Activated naive CD8-positive, alpha-beta T cell treated with anti-CD3 and anti-CD28 coated beads, Interleukin-2, amount 10 ng/mL, durations not matched to agents 7 days and 5 days (primary cell): Measurements from ENCODE around the gene TRPM1. TPM values are rescaled to one million over a fixed set of nuclear protein-coding genes. Genes with fewer than 3 reads are reported as not detected.
A peak's percentile ranks its signal among the peaks of the same experiment; 100 is the strongest.

Experiments used
- ATAC-seq: fragments of 150-1000 bp; cut with Tn5 transposase; one replicate; pipeline ENCODE4 v1.10.0; 2021; ENCODE audit warnings: low read depth, moderate library complexity
- POLR2A ChIA-PET: fragments of 350-600 bp; sonication (Branson Sonifier 250); formaldehyde crosslinking; loops from one replicate; lab custom pipeline; 2021; ENCODE audit warnings: antibody characterized with exemption; lab: Charles Lee
- DNase-seq: peaks from one replicate; pipeline ENCODE4 v3.0.0; 2021
- H3K27ac Mint-ChIP-seq: one replicate; pipeline ENCODE4 v1.8.0; 2022; ENCODE audit warnings: mild to moderate bottlenecking, mixed read lengths
- H3K27me3 Mint-ChIP-seq: one replicate; pipeline ENCODE4 v1.8.0; 2022; ENCODE audit warnings: mild to moderate bottlenecking, moderate library complexity, mixed read lengths
- H3K36me3 Mint-ChIP-seq: one replicate; pipeline ENCODE4 v1.8.0; 2021; ENCODE audit warnings: mild to moderate bottlenecking, mixed read lengths
- H3K4me1 Mint-ChIP-seq: one replicate; pipeline ENCODE4 v1.8.0; 2021; ENCODE audit warnings: mixed read lengths
- H3K4me3 Mint-ChIP-seq: one replicate; pipeline ENCODE4 v1.8.0; 2022; ENCODE audit warnings: mild to moderate bottlenecking, moderate library complexity, mixed read lengths
- H3K9me3 Mint-ChIP-seq: one replicate; pipeline ENCODE4 v1.8.0; 2021; ENCODE audit warnings: mixed read lengths
- total RNA-seq, 2 experiments: library from RNA; stranded (reverse); gene quantifications; one replicate each; pipeline ENCODE4 v1.2.3, GENCODE V29; 2021

The TRPM1 gene
- total RNA-seq, 2 experiments from 2014 or later = not detected

GRCh38 chr15:31067890-31068603 lies 33.5 kb downstream of the TRPM1 start:
- Mint-ChIP-seq H3K4me3 (no peak overlapping the region), H3K4me1 (no peaks in the 10 kb centered on the region), H3K9me3 (no peaks in the 10 kb centered on the region), H3K36me3 (no peaks in the 10 kb centered on the region), H3K27ac (no peak overlapping the region), H3K27me3 (peaks cover 13% of the 10 kb centered on the region)
- POLR2A ChIA-PET = no interaction called here
- ATAC-seq = no peak
- DNase-seq = no peak

GRCh38 chr15:31065824-31066223 lies 35.7 kb downstream of the TRPM1 start:
- POLR2A ChIA-PET = no interaction called here
- Mint-ChIP-seq H3K4me3 (no peak overlapping the region), H3K36me3 (no peaks in the 10 kb centered on the region), H3K27me3 (peaks cover 7% of the 10 kb centered on the region), H3K4me1 (no peaks in the 10 kb centered on the region), H3K9me3 (no peaks in the 10 kb centered on the region), H3K27ac (no peak overlapping the region)
- DNase-seq (no peak), ATAC-seq (no peak)

DNA sequence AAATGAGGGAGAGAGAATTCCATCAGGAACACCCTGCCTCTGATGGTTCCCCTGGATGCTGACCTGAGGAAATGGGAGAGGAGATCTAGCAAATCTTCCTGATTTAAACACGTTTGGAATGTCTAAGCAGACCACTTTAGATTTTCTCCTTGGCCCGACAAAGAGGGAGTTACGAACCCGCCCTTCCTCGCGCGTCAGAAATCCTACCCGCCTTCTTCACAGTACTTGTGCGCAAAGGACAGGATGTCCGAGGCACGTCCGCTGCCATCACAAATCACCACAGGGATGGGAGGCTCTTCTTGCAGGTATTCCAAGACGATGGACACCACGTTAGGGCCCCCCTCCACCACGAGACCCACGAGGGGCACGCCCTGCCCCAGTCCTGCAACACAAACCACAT lies 38.6 kb downstream of the TRPM1 start:
- H3K27ac Mint-ChIP-seq = no peak overlapping the region
- ATAC-seq (no peak), DNase-seq (no peak)
- H3K4me3 Mint-ChIP-seq = no peak overlapping the region
- H3K36me3 Mint-ChIP-seq = peaks cover 1% of the 10 kb centered on the region
- H3K4me1 Mint-ChIP-seq = no peaks in the 10 kb centered on the region
- POLR2A ChIA-PET = no interaction called here
- peaks cover under 1% of the 10 kb centered on the region for H3K9me3 Mint-ChIP-seq
- peaks cover 6% of the 10 kb centered on the region for H3K27me3 Mint-ChIP-seq

GRCh38 chr15:31062310-31062847 lies 39.1 kb downstream of the TRPM1 start:
- Mint-ChIP-seq H3K9me3 (peaks cover 2% of the 10 kb centered on the region), H3K27me3 (peaks cover 10% of the 10 kb centered on the region), H3K36me3 (peaks cover 1% of the 10 kb centered on the region), H3K4me3 (no peak overlapping the region), H3K4me1 (no peaks in the 10 kb centered on the region), H3K27ac (no peak overlapping the region)
- DNase-seq = no peak
- ATAC-seq = no peak
- POLR2A ChIA-PET = no interaction called here

DNA sequence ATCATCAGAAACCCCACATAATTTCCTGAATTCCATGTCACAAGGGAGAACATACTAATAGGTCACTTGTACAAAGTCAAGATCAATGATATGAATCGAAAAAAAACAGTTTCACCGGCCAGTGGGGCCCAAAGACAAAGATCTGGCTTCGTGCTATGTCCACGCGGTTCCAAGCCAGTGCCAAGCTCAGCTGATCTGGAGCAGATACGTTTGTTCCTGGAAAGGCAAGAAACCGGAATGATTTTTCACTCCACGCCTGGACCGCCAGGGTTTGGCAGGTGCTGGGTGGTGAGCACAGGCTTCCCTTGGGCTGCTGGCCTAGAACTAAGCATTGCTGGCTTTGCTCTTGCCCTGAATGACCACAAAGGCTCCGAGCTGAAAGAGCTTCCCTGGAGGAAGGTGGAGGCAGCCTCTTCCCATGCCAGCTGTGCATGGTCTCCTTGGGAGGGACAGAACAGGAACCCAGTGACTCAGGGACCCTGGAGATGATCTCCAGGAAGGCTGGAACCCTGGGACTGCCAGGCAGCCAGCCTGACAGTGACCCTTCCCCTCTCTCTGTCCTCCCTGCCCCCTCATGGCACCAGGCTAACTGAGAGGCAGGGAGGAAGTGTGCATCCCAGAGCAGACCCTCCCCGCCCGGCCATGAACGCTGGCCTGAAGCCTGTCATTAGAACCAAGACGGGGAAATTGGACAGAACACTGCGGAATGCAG lies 40.9 kb downstream of the TRPM1 start:
- Mint-ChIP-seq H3K4me1 (no peaks in the 10 kb centered on the region), H3K9me3 (peaks cover 2% of the 10 kb centered on the region), H3K4me3 (no peak overlapping the region), H3K36me3 (peaks cover 1% of the 10 kb centered on the region), H3K27ac (no peak overlapping the region), H3K27me3 (peaks cover 17% of the 10 kb centered on the region)
- POLR2A ChIA-PET = no interaction called here
- DNase-seq (no peak), ATAC-seq (no peak)

GRCh38 chr15:31058236-31058962 lies 43.1 kb downstream of the TRPM1 start:
- H3K27me3 Mint-ChIP-seq = peaks cover 24% of the 10 kb centered on the region
- H3K36me3 Mint-ChIP-seq = peaks cover 1% of the 10 kb centered on the region
- DNase-seq (no peak), ATAC-seq (no peak)
- H3K9me3 Mint-ChIP-seq = peaks cover 2% of the 10 kb centered on the region
- no peaks in the 10 kb centered on the region for H3K4me1 Mint-ChIP-seq
- no peak overlapping the region for H3K27ac Mint-ChIP-seq
- no peak overlapping the region for H3K4me3 Mint-ChIP-seq
- POLR2A ChIA-PET = no interaction called here

DNA sequence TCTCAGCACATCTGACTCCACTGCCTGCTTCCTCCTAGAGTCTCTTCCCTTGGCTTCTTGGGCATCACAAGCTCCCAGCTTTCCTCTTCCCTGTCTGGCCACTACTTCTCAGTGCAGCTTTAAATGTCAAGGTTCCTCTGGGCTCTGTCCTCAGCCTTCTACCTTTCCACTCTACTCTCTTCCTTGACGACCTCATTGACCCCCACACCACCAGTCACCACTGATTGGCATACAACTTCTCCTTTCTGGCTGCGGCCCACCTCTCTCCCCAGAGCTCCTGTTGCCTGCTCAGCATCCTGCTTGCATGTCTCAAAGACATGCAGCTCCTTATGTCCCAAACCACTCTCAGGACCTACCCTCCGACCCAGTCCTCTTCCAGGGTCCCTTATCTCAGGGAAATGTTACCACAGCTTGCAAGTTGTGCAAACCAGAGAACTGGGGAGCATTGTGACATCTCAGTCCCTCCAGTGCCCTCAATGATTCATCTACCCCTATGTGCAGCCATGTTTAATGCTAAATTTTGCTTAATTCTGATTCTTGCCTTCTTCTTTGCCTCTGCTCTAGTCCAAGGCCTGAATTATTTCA lies 49.9 kb downstream of the TRPM1 start:
- peaks cover 14% of the 10 kb centered on the region for H3K27me3 Mint-ChIP-seq
- POLR2A ChIA-PET = no interaction called here
- peaks cover 7% of the 10 kb centered on the region for H3K4me1 Mint-ChIP-seq
- ATAC-seq = no peak
- H3K36me3 Mint-ChIP-seq = peaks cover 5% of the 10 kb centered on the region
- H3K9me3 Mint-ChIP-seq = peaks cover 6% of the 10 kb centered on the region
- H3K27ac Mint-ChIP-seq = peak overlapping the region; percentile 26
- no peak for DNase-seq
- no peak overlapping the region for H3K4me3 Mint-ChIP-seq

DNA sequence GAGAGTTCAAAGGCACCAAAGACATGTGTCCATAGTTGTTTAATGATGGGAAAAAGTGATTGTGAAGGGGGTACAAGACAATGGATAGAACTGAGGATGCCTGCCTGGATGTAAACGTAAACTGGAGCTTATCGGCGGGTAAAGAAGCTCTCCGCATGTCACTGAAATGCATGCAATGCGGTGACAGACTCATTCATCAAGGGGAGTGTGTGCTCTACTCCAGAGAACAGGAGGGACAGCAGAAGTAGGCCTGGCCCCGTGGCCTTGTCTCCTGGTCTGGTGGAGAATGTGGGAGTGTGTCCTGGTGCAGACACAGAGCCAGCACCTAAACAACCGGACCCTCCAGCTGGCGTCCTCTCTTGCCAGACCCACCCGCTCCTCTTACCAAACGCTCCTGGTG lies 50.6 kb downstream of the TRPM1 start:
- POLR2A ChIA-PET = no interaction called here
- Mint-ChIP-seq H3K4me3 (no peak overlapping the region), H3K4me1 (peaks cover 7% of the 10 kb centered on the region), H3K27ac (peak overlapping the region; percentile 75), H3K36me3 (peaks cover 5% of the 10 kb centered on the region), H3K27me3 (peaks cover 18% of the 10 kb centered on the region), H3K9me3 (peaks cover 6% of the 10 kb centered on the region)
- no peak for ATAC-seq
- DNase-seq = no peak

DNA sequence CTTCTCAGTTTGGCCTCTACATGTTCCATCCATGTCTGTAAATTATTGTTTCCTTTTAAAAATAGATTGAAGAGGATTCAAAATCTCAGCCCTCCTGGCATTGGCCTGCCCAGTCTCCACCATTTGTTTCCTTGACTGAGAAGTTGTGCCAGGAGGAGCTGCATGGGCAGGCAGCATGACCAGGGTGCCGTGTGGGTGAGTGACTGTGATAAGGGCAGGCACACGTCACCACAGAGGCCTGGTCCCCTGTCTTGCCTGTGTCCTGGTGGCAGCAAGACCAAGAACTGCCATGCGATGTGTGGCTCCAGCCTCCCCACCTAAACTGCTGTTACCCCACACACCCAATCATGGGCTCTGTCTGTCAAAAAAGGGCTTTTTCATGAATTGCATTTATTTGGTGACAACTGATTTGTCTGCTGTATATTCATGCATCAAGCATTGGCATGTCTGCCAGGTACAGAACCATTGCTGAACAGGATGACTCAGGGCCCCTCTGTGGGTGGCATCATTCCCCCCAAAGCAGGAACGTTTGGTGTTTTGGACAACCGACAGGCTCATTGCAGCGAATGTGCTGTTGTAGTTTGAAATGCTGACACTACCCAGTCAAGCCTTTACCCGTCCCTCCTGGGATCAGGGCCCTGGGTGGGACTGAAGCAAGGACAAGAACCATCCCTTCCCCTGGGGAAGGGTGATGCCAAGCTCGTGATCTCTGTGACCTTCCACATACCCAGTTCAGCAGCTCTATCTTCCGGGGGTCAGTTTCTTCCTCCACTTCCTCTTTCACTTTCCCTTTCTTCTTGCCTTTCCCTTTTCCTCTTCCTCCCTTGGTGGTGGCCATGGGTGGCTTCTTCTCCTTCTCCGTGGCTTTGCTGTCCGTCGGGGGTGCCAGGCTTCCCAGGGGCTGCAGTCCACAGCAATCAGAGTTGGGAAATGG lies 51.6 kb downstream of the TRPM1 start:
- H3K36me3 Mint-ChIP-seq = peaks cover 5% of the 10 kb centered on the region
- H3K9me3 Mint-ChIP-seq = peaks cover 6% of the 10 kb centered on the region
- POLR2A ChIA-PET = no interaction called here
- peak overlapping the region; percentile 18 for H3K4me3 Mint-ChIP-seq
- peaks cover 7% of the 10 kb centered on the region for H3K4me1 Mint-ChIP-seq
- H3K27ac Mint-ChIP-seq = peak overlapping the region; percentile 75
- DNase-seq (no peak), ATAC-seq (no peak)
- peaks cover 19% of the 10 kb centered on the region for H3K27me3 Mint-ChIP-seq

- no peak overlapping the region for H3K4me3 Mint-ChIP-seq
- no peak for DNase-seq
Measured at GRCh38 chr15:31049111-31049510, 52.4 kb downstream of the TRPM1 start.

DNA sequence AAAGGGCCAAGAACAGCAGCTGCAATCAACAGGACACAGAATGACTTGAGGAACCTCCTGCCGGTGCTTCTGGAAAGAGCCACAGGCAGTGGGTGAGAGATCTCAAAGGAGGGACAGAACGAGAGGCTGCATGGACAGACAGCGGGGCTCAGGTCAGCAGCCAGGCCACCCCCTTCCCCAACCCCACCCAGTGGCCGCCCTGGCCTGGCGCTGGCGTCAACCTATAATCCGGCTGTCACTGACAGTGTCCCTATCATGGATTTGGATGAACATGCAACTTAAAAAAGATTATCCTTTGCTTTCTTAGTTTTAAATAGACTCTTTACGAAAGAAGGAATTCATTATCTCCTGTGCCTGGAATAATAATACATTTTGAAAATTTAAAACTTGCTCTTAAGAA lies 54.1 kb downstream of the TRPM1 start:
- POLR2A ChIA-PET = no interaction called here
- Mint-ChIP-seq H3K9me3 (peaks cover 6% of the 10 kb centered on the region), H3K27me3 (peaks cover 18% of the 10 kb centered on the region), H3K4me3 (no peak overlapping the region), H3K4me1 (peaks cover 7% of the 10 kb centered on the region), H3K27ac (no peak overlapping the region), H3K36me3 (peaks cover 5% of the 10 kb centered on the region)
- no peak for DNase-seq
- ATAC-seq = no peak

More at GRCh38 chr15:31049111-31049510, 52.4 kb downstream of the TRPM1 start:
- Mint-ChIP-seq H3K4me1 (peaks cover 7% of the 10 kb centered on the region), H3K9me3 (peaks cover 6% of the 10 kb centered on the region), H3K36me3 (peaks cover 5% of the 10 kb centered on the region), H3K27ac (peak overlapping the region; percentile 53), H3K27me3 (peaks cover 19% of the 10 kb centered on the region)
- POLR2A ChIA-PET = no interaction called here
- ATAC-seq = no peak

GRCh38 chr15:31046759-31047359 lies 54.7 kb downstream of the TRPM1 start:
- Mint-ChIP-seq H3K4me3 (no peak overlapping the region), H3K36me3 (peaks cover 5% of the 10 kb centered on the region), H3K4me1 (peaks cover 7% of the 10 kb centered on the region), H3K27ac (no peak overlapping the region), H3K27me3 (peaks cover 22% of the 10 kb centered on the region), H3K9me3 (peaks cover 6% of the 10 kb centered on the region)
- DNase-seq = no peak
- POLR2A ChIA-PET = no interaction called here
- no peak for ATAC-seq
